ENCODE results near the gene AGPAT4. TPM values are rescaled to one million over a fixed set of nuclear protein-coding genes. Genes with fewer than 3 reads are reported as not detected.

Gene AGPAT4
- total RNA-seq, 1 donor from 2014 or later = 23.7 TPM

GRCh38 chr6:161266513-161267230, 7.2 kb downstream of the AGPAT4 start:
- no peak overlapping the region for H3K27ac Mint-ChIP-seq
- peaks cover 6% of the 10 kb centered on the region for H3K4me1 Mint-ChIP-seq
- peaks cover 15% of the 10 kb centered on the region for H3K36me3 Mint-ChIP-seq
- DNase-seq (ENCODE audit: low spot score in 2 of 2, unreplicated experiment in 2 of 2) = no peak
- H3K9me3 Mint-ChIP-seq = no peaks in the 10 kb centered on the region
- H3K4me3 Mint-ChIP-seq = no peak overlapping the region
- no peak for TF ChIP-seq CTCF (IDR thresholded peaks at IDR 0.05; ENCODE audit: unreplicated experiment)
- H3K27me3 Mint-ChIP-seq (ENCODE audit: low read depth) = no peaks in the 10 kb centered on the region

GRCh38 chr6:161265975-161266374, 7.9 kb downstream of the AGPAT4 start:
- no peak for DNase-seq (ENCODE audit: low spot score in 2 of 2, unreplicated experiment in 2 of 2)
- Mint-ChIP-seq H3K36me3 (peaks cover 15% of the 10 kb centered on the region), H3K4me3 (no peak overlapping the region), H3K27me3 (ENCODE audit: low read depth) (no peaks in the 10 kb centered on the region), H3K9me3 (no peaks in the 10 kb centered on the region), H3K27ac (no peak overlapping the region), H3K4me1 (peaks cover 2% of the 10 kb centered on the region)
- no peak for TF ChIP-seq CTCF (IDR thresholded peaks at IDR 0.05; ENCODE audit: unreplicated experiment)

- DNase-seq (ENCODE audit: low spot score in 2 of 2, unreplicated experiment in 2 of 2) = no peak
- Mint-ChIP-seq H3K36me3 (peaks cover 15% of the 10 kb centered on the region), H3K27ac (no peak overlapping the region), H3K27me3 (ENCODE audit: low read depth) (no peaks in the 10 kb centered on the region), H3K4me1 (peaks cover 2% of the 10 kb centered on the region), H3K4me3 (no peak overlapping the region), H3K9me3 (no peaks in the 10 kb centered on the region)
- no peak for TF ChIP-seq CTCF (IDR thresholded peaks at IDR 0.05; ENCODE audit: unreplicated experiment)
Observed at GRCh38 chr6:161265554-161265953, 8.3 kb downstream of the AGPAT4 start.

DNA sequence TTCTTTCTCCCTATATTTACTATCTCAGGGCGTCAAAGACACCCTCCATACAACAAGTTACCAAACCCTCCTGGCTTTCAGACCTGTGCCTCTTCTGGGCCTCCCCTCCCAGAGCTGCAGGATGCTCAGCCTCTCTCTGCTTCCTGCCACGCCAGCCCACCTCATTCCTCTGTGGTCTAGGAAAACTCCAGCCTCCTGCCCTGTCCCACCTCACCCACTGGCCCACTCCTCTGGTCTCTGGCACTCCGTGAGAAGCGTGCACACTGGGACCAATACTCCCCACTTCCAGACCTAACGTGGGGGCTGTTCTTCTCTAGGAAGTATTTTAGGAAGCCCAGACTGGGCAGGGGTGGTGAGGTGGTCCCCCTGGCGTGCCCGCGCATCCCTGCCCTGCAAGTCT, 9.7 kb downstream of the AGPAT4 start:
- TF ChIP-seq CTCF (IDR thresholded peaks at IDR 0.05; ENCODE audit: unreplicated experiment) = no peak

DNA sequence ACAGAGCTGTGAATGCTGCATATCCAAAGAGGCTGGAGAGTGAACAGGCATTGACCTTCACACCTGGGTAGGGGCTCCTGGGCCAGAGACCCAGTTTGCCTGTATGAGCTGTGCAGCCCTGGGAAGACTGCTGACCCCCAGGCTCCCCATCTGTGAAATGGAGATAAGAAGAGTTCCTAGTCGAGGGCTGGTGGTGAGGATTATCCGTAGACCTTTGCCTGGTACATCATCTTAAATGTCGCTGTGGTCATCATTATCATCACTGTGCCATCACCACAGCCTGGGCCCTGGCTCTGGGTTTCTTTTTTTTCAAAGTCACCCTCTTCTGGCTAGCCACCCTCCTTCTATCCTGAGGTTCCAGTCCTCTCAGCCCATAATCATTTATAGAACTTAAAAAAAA, 12.0 kb downstream of the AGPAT4 start:
- no peaks in the 10 kb centered on the region for H3K27me3 Mint-ChIP-seq (ENCODE audit: low read depth)
- peaks cover 5% of the 10 kb centered on the region for H3K4me1 Mint-ChIP-seq
- TF ChIP-seq CTCF (IDR thresholded peaks at IDR 0.05; ENCODE audit: unreplicated experiment) = no peak
- H3K4me3 Mint-ChIP-seq = no peak overlapping the region
- no peak for DNase-seq (ENCODE audit: low spot score in 2 of 2, unreplicated experiment in 2 of 2)
- peaks cover 12% of the 10 kb centered on the region for H3K36me3 Mint-ChIP-seq
- H3K27ac Mint-ChIP-seq = no peak overlapping the region
- no peaks in the 10 kb centered on the region for H3K9me3 Mint-ChIP-seq

More for the DNA sequence above, 9.7 kb downstream of the AGPAT4 start:
- no peaks in the 10 kb centered on the region for H3K27me3 Mint-ChIP-seq (ENCODE audit: low read depth)
- H3K9me3 Mint-ChIP-seq = no peaks in the 10 kb centered on the region
- no peak for DNase-seq (ENCODE audit: low spot score in 2 of 2, unreplicated experiment in 2 of 2)
- peaks cover 17% of the 10 kb centered on the region for H3K36me3 Mint-ChIP-seq
- no peak overlapping the region for H3K27ac Mint-ChIP-seq
- peaks cover 2% of the 10 kb centered on the region for H3K4me1 Mint-ChIP-seq
- H3K4me3 Mint-ChIP-seq = no peak overlapping the region
